ENCODE data around the gene NEU4. TPM values are rescaled to one million over a fixed set of nuclear protein-coding genes. Genes with fewer than 3 reads are reported as not detected.

NEU4 gene, protein sequence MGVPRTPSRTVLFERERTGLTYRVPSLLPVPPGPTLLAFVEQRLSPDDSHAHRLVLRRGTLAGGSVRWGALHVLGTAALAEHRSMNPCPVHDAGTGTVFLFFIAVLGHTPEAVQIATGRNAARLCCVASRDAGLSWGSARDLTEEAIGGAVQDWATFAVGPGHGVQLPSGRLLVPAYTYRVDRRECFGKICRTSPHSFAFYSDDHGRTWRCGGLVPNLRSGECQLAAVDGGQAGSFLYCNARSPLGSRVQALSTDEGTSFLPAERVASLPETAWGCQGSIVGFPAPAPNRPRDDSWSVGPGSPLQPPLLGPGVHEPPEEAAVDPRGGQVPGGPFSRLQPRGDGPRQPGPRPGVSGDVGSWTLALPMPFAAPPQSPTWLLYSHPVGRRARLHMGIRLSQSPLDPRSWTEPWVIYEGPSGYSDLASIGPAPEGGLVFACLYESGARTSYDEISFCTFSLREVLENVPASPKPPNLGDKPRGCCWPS
- 0.34 TPM in 1 of 2 replicates, not detected in the other for total RNA-seq (2014; rRNA removed; shearing (Covaris generic))

DNA sequence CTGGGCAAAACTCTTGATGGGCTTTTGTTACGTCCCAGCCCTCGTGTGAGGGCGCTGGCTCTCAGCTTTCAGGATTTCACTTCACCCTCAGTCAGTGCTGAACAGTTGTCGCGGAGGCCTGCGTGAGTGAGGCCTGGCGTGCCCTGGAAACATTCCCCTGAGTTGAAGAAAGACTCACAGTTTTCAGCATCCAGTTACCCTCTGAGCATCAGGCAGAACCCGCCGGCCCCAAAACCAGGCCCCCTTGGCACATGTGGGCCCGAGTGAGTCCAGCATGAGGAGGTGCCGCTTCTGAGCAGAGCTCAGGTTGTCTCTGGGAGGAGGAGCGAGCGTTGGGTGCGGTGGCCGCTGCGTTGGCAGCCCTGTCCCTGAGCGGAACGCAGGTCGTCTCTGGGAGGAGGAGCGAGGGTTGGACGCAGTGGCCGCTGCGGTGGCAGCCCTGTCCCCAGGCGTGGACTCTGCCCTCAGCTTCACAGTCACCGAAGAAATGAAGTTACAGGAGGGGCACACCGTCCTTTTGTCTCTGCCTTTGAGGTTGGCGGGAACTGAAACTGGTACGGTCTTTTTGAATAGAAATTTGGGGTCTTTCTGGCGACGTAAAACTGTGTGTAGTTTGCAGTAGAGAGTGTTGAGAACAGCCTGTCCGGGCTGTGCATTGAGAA is at the start of gene NEU4:
Gene NEU4, plus strand, starts transcription at position 473 of the 662 bp plus-strand sequence. CDS start 5,292 bp downstream, outside the sequence.

GRCh38 chr2:241776336-241777169 is 32.4 kb upstream of the NEU4 start, which contains the start of gene GAL3ST2:
Gene GAL3ST2 (plus strand): TSS chr2:241776822. CDS start chr2:241776956, 134 bp downstream.

GRCh38 chr2:241858206-241859016 is 49.4 kb downstream of the NEU4 start, which contains the start of gene PDCD1:
Gene PDCD1 (minus strand): TSS chr2:241858894. CDS start chr2:241858838, 56 bp downstream.

Other genes with a start within 250 kb of the NEU4 start
- 60.0 and 64.0 TPM in 2 replicates for gene THAP4, start 172.0 kb upstream of the NEU4 start, total RNA-seq (2014; rRNA removed; shearing (Covaris generic))
- 23.7 and 40.7 TPM in 2 replicates for gene ATG4B, start 171.5 kb upstream of the NEU4 start, total RNA-seq (2014; rRNA removed; shearing (Covaris generic))
- gene DTYMK, start 122.4 kb upstream of the NEU4 start, total RNA-seq (2014; rRNA removed; shearing (Covaris generic)): 52.4 and 56.2 TPM in 2 replicates
- gene ING5, start 107.2 kb upstream of the NEU4 start, total RNA-seq (2014; rRNA removed; shearing (Covaris generic)): 37.2 and 47.0 TPM in 2 replicates
- gene D2HGDH, start 74.6 kb upstream of the NEU4 start, total RNA-seq (2014; rRNA removed; shearing (Covaris generic)): 21.9 and 26.9 TPM in 2 replicates
- not detected in 2 replicates for gene GAL3ST2, start 32.4 kb upstream of the NEU4 start, total RNA-seq (2014; rRNA removed; shearing (Covaris generic))
- not detected in 2 replicates for gene PDCD1, start 49.7 kb downstream of the NEU4 start, total RNA-seq (2014; rRNA removed; shearing (Covaris generic))
- not detected in 2 replicates for gene RTP5, start 60.5 kb downstream of the NEU4 start, total RNA-seq (2014; rRNA removed; shearing (Covaris generic))